ENCODE measurements around the gene SLC38A8.

Gene SLC38A8

DNA sequence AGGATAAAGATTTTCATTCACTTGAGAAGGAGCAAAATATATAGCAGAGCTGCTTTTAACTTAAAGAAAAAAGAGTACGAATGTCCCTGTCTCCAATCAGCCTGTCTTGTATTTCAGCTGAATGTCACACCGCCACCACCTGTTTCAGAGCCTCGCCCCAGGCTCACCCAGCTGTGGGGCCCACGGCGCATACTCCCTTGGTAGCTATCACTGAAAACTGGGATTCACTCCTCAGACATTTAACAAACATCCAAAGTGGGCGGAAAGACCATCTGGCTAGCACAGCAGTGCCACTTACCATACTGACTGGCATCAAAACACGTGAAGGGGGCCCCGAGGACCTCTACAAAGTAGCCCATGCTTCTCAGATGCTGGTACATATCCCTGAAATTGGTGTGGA, 25.4 kb upstream of the SLC38A8 start:
- no peak for DNase-seq

DNA sequence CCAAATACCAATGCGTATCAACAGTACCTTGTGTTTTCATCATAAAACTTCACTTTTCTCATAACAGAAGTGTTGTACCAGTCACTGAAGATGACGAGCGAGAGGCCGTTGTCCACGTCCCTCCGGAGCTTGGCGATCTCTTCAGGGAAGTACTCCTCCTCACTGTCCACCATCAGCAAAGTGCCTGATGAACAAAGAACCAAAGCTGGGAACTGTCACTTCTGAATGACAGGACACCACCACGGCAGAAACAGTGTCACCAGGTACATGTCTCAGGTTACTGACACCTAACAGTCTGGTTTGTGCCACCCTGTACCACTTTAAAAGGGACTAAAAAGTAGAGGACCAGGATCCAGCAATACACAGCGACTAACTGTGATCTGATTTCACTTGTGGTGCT, 25.0 kb upstream of the SLC38A8 start:
- DNase-seq, result no peak

DNA sequence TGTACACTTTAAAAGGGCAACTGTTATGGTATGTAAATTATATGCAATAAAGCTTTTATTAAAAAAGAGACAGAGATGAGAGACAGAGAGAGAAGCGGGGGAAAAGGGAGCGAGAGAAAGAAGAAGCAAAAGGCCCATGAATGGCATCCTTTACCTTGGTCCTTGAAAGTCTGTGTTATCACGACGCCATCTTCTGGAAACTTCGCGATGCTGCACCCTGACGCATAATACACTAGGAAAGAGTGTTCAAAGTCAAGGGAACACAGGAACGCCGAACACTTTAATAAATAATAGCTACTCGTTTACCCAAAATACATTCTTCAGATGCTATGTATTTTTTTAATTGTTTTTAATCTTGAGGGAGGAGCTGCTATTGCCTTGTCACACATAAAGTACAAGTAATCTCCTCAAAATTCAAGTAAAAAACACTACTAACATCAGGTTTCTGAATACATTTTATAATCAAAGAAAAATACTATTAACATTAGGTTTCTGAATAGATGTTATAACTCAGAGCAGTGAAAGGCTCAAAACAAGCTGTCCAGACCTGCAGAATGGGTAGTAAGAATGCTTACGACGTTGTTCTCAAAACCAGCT, 23.0 kb upstream of the SLC38A8 start:
- DNase-seq, result peak; percentile 18 to 73 (median 56)

DNA sequence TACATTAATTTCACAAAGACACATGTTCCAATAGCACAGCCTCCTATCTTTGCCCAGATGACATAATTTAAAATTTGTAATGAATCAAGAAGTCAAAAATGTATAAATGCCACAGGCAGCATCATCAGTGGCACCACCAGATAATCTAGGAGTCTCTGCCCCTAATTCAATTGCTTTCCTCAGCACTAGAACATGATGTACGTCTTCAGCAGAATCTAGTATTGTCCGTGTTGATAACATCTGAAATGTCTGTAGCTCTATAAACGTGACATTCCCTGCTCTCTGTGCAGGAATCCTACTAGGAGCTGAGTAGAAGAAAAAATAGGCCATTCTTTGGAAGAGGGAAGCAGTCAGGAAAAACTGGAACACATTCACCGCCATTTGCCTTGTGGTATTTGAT, 21.4 kb upstream of the SLC38A8 start:
- no peak for DNase-seq

DNA sequence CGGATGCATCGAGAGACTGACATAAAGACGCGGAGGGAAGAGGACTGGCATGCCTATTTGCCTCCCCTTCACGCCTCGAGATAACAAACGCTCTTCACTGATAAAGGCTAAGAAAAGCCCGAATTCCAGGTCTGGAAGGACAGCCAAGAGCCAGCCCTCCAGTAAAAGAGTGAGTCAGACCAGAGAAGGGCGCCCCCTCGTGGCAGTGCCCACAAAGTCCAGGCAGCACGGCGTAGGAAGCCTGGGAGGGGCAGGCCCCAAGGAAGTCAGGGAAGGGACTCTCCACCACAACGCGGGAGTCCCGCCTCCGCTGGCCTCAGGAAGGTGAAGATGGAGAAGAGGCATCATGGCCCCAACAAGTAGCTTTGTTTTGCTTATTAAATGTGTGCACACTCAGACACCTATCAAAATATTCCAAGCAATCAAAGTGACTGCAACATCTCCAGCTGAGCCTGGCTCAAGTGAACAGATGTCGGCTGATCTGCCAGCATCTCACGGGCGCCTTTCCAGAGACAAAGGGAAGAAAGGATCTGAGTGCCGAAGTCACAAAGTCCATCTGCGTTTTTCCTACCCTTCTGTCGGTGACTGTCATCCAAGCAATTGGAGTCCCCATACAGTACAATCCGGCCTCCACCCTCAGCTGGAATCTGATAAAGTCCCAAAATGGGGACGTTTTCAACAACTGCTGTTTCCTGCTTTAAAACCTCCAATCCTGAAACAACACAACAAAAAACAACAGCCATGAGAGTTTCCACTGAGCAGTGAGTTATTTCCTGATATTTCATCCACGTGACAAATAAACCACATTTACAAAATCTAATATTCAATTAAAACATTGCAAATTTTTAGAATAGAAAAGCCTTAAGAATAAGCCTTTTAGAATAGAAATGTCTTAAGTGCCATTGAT, 20.4 kb upstream of the SLC38A8 start:
- peak; percentile 34 to 67 (median 39) for DNase-seq

DNA sequence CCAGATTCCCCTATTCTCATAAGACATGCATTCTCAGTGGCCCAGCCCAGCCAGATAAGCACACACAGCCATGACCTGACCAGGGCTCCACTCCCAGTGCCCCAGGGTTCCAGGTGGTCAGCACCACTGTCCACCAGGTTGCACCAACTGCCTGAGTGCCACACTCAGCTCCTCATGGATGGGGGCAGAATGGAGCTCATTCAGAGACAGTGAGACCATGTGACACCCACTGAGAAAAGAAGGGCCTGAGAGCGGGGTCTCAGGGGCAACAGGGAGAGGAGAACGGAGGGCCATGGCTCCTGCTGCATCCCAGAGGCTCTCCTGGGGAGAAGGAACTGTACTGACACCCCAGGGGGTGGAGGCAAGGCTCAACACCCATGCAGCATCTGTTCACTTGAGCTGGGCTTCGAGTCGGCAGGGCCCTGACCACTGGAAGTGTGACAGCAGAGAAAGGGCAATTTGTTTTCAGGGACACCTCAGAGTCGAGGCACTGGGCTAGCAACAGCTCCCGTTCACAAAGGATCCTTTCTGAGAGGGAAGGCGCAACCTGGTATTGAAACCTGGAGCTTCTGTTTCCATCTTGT, 18.7 kb upstream of the SLC38A8 start:
- peak in 1 of 3 experiments; percentile 10 for DNase-seq

DNA sequence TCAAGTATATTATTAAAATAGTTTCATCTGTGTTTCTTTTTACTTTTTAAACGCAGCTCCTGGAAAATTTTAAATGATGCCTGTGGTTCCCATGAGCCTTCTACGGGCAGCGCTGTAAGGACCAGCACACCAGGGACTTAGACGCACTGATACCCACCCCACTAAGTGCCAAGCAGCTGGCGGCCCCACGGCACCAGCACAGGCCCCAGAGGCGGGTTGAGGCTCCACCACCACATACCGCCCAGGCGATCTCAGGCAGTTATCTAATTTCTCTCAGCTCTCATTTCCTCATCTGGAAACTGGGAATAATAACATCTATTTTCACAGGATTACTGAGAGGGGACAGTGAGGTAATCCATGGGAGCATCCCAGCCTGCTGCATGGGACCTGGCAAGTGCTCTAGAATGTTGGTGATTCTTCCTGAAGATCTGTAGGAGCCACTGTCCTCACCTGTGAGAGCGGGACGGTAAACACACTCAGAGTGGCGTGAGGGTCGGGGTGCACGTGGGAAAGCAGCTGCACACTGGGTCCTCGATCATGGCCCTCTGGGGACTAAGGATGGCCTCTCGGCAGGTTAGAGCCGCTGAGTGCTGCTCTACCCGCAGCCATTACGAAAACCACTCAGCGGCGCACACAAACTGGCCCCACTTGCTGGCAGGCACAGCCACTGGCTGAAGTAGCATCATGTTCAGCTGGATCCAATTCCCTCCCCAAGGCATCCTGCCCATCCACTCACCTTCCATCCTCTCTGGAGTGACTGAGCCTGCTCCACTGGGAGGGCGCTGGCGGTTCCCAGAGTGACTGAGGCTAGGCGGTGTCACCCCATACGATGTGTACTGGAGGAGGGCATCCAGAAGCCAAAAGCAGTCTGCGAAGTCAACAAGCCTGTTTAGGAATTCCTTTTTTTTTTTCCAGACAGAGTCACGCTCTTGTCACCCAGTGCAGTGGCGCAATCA, 17.6 kb upstream of the SLC38A8 start:
- DNase-seq, result peak in 1 of 3 experiments; percentile 89

DNA sequence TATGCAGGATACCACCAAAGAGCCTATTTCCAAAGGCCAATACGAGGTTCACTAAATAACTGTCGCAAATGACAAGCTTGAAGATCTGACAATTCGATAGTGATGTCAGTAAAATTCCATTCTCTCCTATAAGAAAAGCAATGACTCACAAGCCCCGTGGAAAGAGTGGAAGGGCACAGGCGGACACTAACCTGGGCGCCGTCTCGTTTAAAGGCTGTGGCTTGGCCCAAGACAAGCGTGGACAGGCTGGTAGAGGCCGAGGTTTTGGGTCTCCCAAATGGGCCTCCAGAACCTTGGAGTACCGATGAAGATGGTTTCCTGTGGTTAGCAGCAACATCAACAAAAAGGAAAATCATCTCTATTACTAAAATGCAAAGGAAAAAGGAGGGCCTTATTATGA, 16.5 kb upstream of the SLC38A8 start:
- DNase-seq, result no peak

DNA sequence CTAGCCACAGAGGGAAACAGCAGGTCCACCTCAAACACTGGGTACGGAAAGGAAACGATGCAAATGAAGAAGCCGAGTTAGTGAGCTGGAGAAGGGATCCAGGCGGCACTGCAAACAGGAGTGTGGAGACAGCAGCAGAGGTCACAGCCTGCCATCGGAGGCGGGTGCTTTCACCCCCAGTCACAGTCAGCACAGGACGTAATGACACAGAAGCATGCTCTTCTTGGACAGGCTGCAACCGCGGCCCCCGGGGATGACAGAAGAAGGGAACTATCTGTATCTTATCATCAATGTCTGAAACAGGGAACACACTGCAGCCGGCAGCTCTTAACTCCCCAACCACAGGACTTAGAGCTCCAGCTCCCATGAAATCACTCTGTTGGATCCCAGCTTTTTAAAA, 16.1 kb upstream of the SLC38A8 start:
- no peak for DNase-seq

DNA sequence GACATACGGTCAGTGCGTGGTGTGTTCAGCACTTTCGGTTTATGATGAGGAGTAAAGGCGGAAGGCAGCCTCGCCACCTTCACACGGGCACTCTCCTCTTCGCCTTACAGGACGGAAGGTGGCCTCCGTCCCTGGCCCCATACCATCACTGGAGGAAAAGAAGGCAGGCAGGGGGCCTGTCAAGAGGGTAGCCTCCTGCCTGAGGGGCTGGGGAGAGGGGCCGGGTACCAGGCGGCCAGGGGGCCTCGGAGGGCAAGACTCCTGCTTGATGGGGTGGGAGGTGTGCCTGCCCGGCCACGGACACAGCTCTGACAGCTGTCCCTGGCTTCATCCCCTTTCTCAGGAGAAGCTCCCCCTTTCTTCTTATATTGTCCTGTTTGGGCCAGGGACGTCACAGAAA, 15.6 kb upstream of the SLC38A8 start:
- DNase-seq, result no peak

DNA sequence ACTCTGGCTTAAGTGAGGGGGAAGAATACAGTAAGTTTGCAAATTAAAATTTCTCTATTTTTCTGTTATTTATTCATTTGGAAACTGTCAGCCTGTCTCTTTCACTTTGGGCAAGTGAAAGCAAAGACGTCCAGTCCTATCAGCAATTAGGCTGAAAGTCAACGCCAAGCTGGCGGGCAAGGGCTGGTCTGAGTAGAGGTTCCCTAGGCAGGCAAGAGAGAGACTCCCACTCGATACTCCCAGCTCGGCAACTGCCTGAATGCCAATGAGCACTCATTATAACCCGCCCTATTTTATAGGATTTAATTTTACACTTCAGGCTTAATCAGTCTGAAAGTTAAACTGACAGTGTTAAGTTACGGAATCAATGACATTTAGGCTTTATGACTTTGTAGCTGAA, 14.3 kb upstream of the SLC38A8 start:
- no peak for DNase-seq

DNA sequence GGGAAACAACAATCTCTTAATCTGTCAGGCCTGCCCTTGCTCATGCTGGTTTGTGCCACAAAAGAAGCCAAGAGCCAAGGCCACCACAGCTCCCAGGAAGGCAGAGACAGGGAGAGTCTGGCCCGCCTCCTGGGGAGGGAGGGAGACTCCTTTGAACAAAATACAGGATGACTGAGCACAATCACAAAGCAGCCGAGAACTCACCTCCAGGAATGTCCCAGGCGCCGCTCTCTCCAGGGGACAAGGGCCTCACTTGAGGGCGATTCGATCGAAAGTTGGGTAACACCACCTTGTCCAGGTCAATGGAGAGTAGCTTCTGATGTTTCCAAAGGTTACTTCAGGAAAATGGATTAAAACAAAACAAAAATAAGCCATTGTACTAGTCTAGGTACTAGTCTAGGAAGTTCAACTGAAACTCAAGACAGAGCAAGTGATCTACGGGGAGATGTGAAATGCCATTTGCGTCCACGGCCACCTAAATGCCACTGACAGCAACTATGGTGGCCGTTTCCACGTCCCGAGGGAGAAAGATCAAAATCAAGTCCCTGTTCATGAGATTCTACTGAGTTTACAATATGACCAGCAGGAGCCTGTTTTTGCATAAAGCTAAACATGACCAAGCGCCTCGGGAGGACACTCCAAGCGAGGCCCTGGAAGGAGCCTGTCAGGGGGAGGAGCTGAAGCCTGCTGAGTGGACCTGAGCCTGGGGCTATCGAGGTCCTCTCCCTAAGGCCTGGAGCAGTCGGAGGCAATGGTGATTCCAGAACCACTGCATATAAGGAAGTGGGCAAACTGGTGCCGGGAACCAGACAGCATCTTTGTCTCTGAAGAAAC, 13.4 kb upstream of the SLC38A8 start:
- DNase-seq, result no peak

DNA sequence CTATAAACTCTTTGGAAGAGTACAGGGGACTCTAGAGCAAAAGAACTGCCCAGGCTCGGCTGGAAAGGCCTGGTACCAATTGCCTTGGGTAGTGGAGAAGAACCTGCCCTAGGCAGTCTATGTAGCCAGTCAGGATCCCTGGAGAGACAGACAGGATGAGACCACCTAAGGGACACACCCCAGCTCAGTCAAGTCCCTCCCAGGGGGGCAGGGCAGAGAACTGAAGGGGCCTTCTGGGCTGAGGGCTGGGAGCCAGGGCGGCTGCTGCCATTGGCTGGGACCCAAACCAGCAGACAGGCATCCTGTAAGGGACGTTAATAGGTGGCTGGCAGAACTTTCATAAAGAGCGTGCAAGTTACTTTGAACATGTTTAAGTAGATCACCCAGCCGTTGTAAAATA, 12.8 kb upstream of the SLC38A8 start:
- DNase-seq, result no peak

DNA sequence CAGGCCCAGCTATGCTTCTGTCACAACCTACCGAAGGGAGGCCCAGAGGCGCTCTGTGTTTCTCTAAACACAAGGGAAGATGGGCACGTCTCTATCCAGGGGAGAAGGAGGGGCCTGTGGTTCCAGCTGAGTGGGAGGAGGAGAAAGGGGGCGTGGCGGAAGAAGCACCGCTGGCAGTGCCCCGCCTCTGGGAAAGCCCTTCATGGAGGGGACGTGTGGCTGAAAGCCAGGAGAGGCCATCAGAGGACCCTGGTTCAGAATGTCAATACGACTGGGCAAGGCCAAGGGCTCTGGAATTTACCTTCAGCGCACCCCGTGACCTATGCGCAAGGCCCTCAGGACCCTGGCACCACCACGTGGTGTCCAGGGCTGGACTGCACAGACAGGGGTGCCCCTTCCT, 12.3 kb upstream of the SLC38A8 start:
- peak in 1 of 3 experiments; percentile 43 for DNase-seq

DNA sequence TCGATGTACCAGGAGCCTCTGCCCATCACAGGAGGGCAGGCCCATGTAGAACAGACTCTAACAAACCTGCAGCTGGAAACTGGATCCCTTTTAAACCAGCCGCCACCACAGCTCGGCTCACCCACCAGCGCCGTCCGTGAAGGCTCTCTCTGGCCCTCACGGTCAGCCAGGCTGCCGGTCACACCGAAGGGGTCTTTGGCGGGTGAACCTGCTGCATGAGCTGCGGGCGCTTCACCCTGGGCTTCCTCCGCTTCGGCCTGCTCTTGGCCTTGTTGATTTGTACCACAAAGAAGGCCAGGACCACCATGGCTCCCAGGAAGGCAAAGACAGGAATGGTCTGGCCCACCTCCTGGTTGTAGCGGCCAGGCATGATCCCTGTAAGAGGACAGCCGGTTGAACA, 11.7 kb upstream of the SLC38A8 start:
- no peak for DNase-seq

DNA sequence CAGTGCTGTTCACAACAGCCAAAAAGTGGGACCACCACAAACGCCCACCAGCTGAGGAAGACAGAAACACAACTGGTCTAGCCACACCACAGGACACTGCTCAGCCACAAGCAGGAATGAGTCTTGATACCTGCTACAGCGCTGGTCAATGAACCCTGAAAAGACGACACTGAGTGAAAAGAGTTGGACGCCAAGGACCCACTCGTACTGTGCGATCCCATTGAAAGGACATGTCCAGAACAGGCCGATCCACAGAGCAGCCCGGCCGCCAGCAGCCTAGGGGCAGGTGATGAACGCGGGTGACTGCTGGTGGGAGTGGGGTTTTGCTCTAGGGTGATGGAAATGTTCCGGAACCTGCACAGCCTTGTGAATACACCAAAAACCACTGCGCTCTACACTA, 10.6 kb upstream of the SLC38A8 start:
- no peak for DNase-seq

DNA sequence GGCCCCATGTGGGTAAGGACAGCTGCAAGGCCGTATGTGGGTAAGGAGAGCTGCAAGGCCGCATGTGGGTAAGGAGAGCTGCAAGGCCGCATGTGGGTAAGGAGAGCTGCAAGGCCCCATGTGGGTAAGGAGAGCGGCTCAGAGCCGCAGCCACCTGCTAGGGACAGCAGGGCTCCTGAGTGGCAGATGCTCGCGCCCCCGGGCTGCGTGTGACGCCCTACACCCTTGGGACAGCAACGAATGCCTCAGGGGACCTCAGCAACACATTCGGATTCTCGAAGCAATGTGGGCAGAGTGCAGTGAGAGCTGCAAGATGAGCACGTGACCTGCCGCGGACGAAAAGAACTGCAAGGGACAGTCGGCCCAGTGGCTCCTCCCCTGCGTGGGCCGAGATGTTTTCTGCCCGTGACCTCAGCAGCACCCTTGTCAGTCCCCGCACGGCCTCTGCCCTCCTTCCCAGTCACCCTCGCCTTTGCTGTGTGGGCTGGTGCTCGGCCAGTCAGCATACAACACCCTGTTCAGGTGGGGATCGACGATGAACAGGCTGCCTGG, 9.6 kb upstream of the SLC38A8 start:
- no peak for DNase-seq

DNA sequence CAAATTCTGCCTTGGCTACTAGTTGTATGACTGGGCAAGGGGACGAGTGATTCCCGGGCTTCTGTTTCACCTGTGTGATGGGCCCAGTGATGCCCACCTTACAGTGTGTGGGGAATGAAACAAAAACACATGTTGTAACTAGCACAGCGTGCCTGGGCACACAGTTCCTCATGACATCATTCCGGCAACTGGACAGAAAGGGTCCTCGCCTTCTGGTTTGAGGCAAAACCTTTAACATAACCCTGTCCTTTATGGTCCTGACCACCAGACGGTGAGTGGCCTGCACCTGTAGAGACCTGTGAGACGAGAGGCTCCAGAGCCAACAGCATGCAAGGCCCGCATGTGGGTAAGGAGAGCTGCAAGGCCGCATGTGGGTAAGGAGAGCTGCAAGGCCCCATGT, 7.7 kb upstream of the SLC38A8 start:
- DNase-seq, result no peak

DNA sequence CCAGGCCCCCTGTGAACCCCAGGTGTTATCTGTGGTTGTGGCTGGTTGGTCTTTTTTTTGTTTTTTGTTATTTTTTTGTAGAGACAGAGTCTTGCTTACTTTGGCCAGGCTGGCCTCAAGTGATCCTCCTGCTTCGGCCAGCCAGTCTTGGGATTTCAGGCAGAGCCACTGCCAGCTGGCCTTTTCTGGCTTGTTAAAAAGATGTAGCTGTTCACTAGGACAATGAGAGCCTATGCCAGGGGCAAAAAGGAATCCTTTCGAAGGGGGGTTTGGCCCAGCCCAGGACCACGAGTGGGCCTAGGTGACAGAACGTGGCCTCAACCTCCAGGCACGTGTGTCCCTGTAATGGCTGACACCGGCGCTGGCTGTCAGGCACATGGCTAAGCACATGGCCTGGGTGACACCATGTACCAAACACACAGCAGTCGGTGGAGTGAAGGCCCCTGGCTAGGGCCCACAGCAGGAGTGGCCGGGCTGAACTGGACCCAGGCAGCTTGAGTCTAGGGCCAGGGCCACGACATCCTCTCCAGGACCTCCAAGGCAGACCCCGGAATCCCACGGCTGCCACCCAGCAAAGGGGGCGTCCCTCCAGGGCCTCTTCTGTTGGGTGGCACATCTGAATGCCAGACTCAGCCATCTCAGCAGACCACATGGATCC, 6.9 kb upstream of the SLC38A8 start:
- no peak for DNase-seq

DNA sequence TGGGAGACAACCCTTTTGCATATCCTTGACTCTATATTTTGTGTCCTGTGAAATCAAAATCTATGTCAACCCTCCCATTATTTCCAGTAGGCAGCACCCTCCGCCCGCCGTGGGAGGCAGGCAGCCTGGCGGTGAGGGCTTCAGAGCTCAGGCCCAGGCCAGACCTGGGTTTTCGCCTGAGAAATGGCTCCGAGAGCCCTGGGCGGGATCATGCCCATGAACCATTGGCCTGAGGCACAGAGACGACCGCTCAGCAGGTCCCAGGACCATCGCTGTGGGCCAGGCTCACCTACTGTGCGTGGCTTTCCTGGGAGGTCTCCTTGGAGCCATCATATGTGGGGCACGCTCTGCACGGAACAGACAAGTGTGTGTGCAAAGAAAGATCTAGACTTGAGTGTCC, 6.3 kb upstream of the SLC38A8 start:
- no peak for DNase-seq

DNA sequence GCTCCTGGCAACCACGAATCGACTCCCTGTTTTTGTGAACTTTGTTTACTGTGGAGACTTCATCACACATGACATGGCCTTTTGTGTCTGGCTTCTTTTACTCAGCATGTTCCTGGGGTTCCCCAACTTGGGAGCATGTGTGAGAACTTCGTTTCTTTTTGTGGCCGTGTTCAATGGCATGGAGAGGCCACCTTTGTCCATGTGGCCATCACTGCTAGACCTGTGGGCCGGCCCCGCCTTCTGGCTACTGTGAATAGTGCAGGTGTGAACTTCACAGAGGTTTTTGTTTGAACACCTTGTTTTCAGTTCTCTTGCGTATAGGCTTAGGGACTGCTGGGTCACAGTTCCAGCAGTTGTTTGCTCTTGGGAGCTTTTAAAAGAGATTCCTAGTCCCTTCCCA, 5.7 kb upstream of the SLC38A8 start:
- DNase-seq, result peak in 2 of 3 experiments; percentile 12 to 43
